ENCODE measurements around the gene OXSR1. TPM values are rescaled to one million over a fixed set of nuclear protein-coding genes. Genes with fewer than 3 reads are reported as not detected.
"Not testable (repeated sequence)": the region's sequence is repeated elsewhere in the genome, so short reads cannot be mapped to it uniquely, and the experiment has no call there.

OXSR1 gene
- total RNA-seq, 2 experiments from 2014 or later, result 53.7 to 56.0 TPM

GRCh38 chr3:38157117-38157516 is 8.2 kb upstream of the OXSR1 start:
- Mint-ChIP-seq H3K9me3 (ENCODE audit: low read depth) (no peaks in the 10 kb centered on the region), H3K36me3 (ENCODE audit: low read depth) (no peaks in the 10 kb centered on the region), H3K4me1 (peaks cover 14% of the 10 kb centered on the region), H3K27ac (no peak overlapping the region), H3K4me3 (no peak overlapping the region), H3K27me3 (no peaks in the 10 kb centered on the region)
- ATAC-seq (no peak), DNase-seq (no peak)
- POLR2A ChIA-PET, result no interaction called here
- intact Hi-C loops (cut with DNase I, micrococcal nuclease), result no loop called here
- CTCF ChIA-PET, result interaction anchor here (1.0 to 1.5 kb wide), 3 partner anchors 9 to 99 kb away, joined by 3 to 4 read pairs (median 3); no protein-coding TSS in a partner anchor

GRCh38 chr3:38157595-38157994 is 7.7 kb upstream of the OXSR1 start:
- POLR2A ChIA-PET, result no interaction called here

GRCh38 chr3:38158472-38158871 is 6.9 kb upstream of the OXSR1 start:
- Mint-ChIP-seq H3K27ac (no peak overlapping the region), H3K4me3 (no peak overlapping the region), H3K4me1 (peaks cover 5% of the 10 kb centered on the region), H3K27me3 (no peaks in the 10 kb centered on the region), H3K36me3 (ENCODE audit: low read depth) (no peaks in the 10 kb centered on the region), H3K9me3 (ENCODE audit: low read depth) (no peaks in the 10 kb centered on the region)
- POLR2A ChIA-PET, result no interaction called here
- intact Hi-C loops (cut with DNase I, micrococcal nuclease), result no loop called here
- CTCF ChIA-PET, result interaction anchor here (1.0 kb wide), 1 partner anchor 140 kb away, joined by 3 read pairs; no protein-coding TSS in a partner anchor
- no peak for DNase-seq
- no peak for ATAC-seq

More at GRCh38 chr3:38157595-38157994, 7.7 kb upstream of the OXSR1 start:
- peaks cover 11% of the 10 kb centered on the region for H3K4me1 Mint-ChIP-seq
- no peaks in the 10 kb centered on the region for H3K27me3 Mint-ChIP-seq
- no peak overlapping the region for H3K4me3 Mint-ChIP-seq
- ATAC-seq (no peak), DNase-seq (no peak)
- H3K27ac Mint-ChIP-seq, result no peak overlapping the region
- H3K9me3 Mint-ChIP-seq (ENCODE audit: low read depth), result no peaks in the 10 kb centered on the region
- CTCF ChIA-PET, result interaction anchor here (1.0 to 1.5 kb wide), 2 partner anchors 9 to 18 kb away, joined by 3 to 4 read pairs; no protein-coding TSS in a partner anchor
- intact Hi-C loops (cut with DNase I, micrococcal nuclease), result no loop called here
- no peaks in the 10 kb centered on the region for H3K36me3 Mint-ChIP-seq (ENCODE audit: low read depth)

- ATAC-seq; H3K4me3 Mint-ChIP-seq; H3K36me3 Mint-ChIP-seq (ENCODE audit: low read depth); H3K27ac Mint-ChIP-seq; CTCF ChIA-PET; DNase-seq; POLR2A ChIA-PET; H3K27me3 Mint-ChIP-seq; H3K9me3 Mint-ChIP-seq (ENCODE audit: low read depth); H3K4me1 Mint-ChIP-seq: not testable (repeated sequence)
- intact Hi-C loops (cut with DNase I, micrococcal nuclease), result loop anchor here (10.0 kb wide), 2 partner anchors 126 to 1104 kb away; partner anchors contain the start of gene DLEC1 (in 1 of the 2)
These were observed 4.6 kb upstream of the OXSR1 start for GRCh38 chr3:38160704-38161103.

- Mint-ChIP-seq H3K36me3 (ENCODE audit: low read depth) (peaks cover 16% of the 10 kb centered on the region), H3K4me3 (no peak overlapping the region), H3K9me3 (ENCODE audit: low read depth) (no peaks in the 10 kb centered on the region), H3K27ac (no peak overlapping the region), H3K4me1 (peaks cover 25% of the 10 kb centered on the region), H3K27me3 (no peaks in the 10 kb centered on the region)
- CTCF ChIA-PET, result interaction anchor here (0.6 to 2.0 kb wide), 12 partner anchors 8 to 180 kb away, joined by 3 to 16 read pairs (median 4); partner anchors contain the start of genes ACAA1 and MYD88
- POLR2A ChIA-PET, result interaction anchor here (0.9 to 4.1 kb wide), 2 partner anchors 22 to 25 kb away, joined by 3 to 47 read pairs; partner anchors contain the start of genes ACAA1 and MYD88
- DNase-seq (peak; percentile 48), ATAC-seq (no peak)
- intact Hi-C loops (cut with DNase I, micrococcal nuclease), result loop anchor here (10.0 kb wide), 2 partner anchors 128 to 1102 kb away; partner anchors contain the start of gene DLEC1 (in 1 of the 2)
These were observed 2.1 kb upstream of the OXSR1 start for GRCh38 chr3:38163117-38163840.

GRCh38 chr3:38163841-38164642 is 1.3 kb upstream of the OXSR1 start:
- no peaks in the 10 kb centered on the region for H3K27me3 Mint-ChIP-seq
- H3K36me3 Mint-ChIP-seq (ENCODE audit: low read depth), result peaks cover 16% of the 10 kb centered on the region
- no peaks in the 10 kb centered on the region for H3K9me3 Mint-ChIP-seq (ENCODE audit: low read depth)
- H3K4me1 Mint-ChIP-seq, result peaks cover 32% of the 10 kb centered on the region
- ChIA-PET POLR2A (interaction anchor here (0.8 to 4.1 kb wide), 6 partner anchors 22 to 183 kb away, joined by 3 to 47 read pairs (median 4); partner anchors contain the start of genes ACAA1, MYD88 and XYLB), CTCF (interaction anchor here (0.5 to 2.0 kb wide), 20 partner anchors 9 to 316 kb away, joined by 3 to 16 read pairs (median 4); partner anchors contain the start of genes ACAA1 and MYD88)
- peak overlapping the region; percentile 99 for H3K27ac Mint-ChIP-seq
- ATAC-seq, result no peak
- peak overlapping the region; percentile 92 for H3K4me3 Mint-ChIP-seq
- DNase-seq, result no peak
- intact Hi-C loops (cut with DNase I, micrococcal nuclease), result loop anchor here (10.0 kb wide), 2 partner anchors 129 to 1101 kb away; partner anchors contain the start of gene DLEC1 (in 1 of the 2)

- H3K9me3 Mint-ChIP-seq (ENCODE audit: low read depth), result no peaks in the 10 kb centered on the region
- ATAC-seq (peak; percentile 21), DNase-seq (no peak)
- peaks cover 16% of the 10 kb centered on the region for H3K36me3 Mint-ChIP-seq (ENCODE audit: low read depth)
- POLR2A ChIA-PET, result interaction anchor here (0.8 to 4.1 kb wide), 6 partner anchors 21 to 182 kb away, joined by 3 to 47 read pairs (median 4); partner anchors contain the start of genes ACAA1, MYD88 and XYLB
- CTCF ChIA-PET, result interaction anchor here (0.5 to 2.0 kb wide), 13 partner anchors 8 to 316 kb away, joined by 3 to 8 read pairs (median 4); partner anchors contain the start of genes ACAA1 and MYD88
- no peaks in the 10 kb centered on the region for H3K27me3 Mint-ChIP-seq
- intact Hi-C loops (cut with DNase I, micrococcal nuclease), result loop anchor here (10.0 kb wide), 2 partner anchors 130 to 1100 kb away; partner anchors contain the start of gene DLEC1 (in 1 of the 2)
- H3K27ac Mint-ChIP-seq, result peak overlapping the region; percentile 99
- peak overlapping the region; percentile 92 for H3K4me3 Mint-ChIP-seq
- H3K4me1 Mint-ChIP-seq, result peaks cover 38% of the 10 kb centered on the region
These were observed 740 bp upstream of the OXSR1 start for GRCh38 chr3:38164643-38164951.

- CTCF ChIA-PET, result interaction anchor here (0.8 to 1.6 kb wide), 5 partner anchors 9 to 181 kb away, joined by 3 to 7 read pairs (median 3); partner anchors contain the start of genes ACAA1 and XYLB
- POLR2A ChIA-PET, result interaction anchor here (0.6 to 4.1 kb wide), 4 partner anchors 23 to 341 kb away, joined by 3 to 47 read pairs (median 6); partner anchors contain the start of genes ACAA1 and MYD88
- Mint-ChIP-seq H3K4me1 (peaks cover 47% of the 10 kb centered on the region), H3K36me3 (ENCODE audit: low read depth) (peaks cover 16% of the 10 kb centered on the region), H3K9me3 (ENCODE audit: low read depth) (no peaks in the 10 kb centered on the region), H3K27ac (peak overlapping the region; percentile 99), H3K27me3 (no peaks in the 10 kb centered on the region), H3K4me3 (peak overlapping the region; percentile 92)
- peak; percentile 67 for DNase-seq
- no peak for ATAC-seq
- intact Hi-C loops (cut with DNase I, micrococcal nuclease), result loop anchor here (1.0 to 10.0 kb wide), 9 partner anchors 29 to 1240 kb away; partner anchors contain the start of genes ACAA1 (in 2 of the 2), DLEC1 (in 1 of the 2), RPSA (in 1 of the 2) and SCN11A (in 1 of the 2)
These were observed 518 bp downstream of the OXSR1 start for GRCh38 chr3:38165722-38166387.

- H3K4me1 Mint-ChIP-seq, result peaks cover 63% of the 10 kb centered on the region
- no peak for DNase-seq
- intact Hi-C loops (cut with DNase I, micrococcal nuclease), result loop anchor here (5.0 to 10.0 kb wide), 3 partner anchors 133 to 1097 kb away; partner anchors contain the start of genes DLEC1 (in 1 of the 2), SCN11A (in 1 of the 2) and WDR48 (in 1 of the 2)
- H3K4me3 Mint-ChIP-seq, result peak overlapping the region; percentile 92
- no peak overlapping the region for H3K27ac Mint-ChIP-seq
- H3K27me3 Mint-ChIP-seq, result no peaks in the 10 kb centered on the region
- H3K9me3 Mint-ChIP-seq (ENCODE audit: low read depth), result no peaks in the 10 kb centered on the region
- ATAC-seq, result no peak
- H3K36me3 Mint-ChIP-seq (ENCODE audit: low read depth), result peaks cover 16% of the 10 kb centered on the region
- ChIA-PET CTCF (no interaction called here), POLR2A (interaction anchor here (0.8 kb wide), 1 partner anchor 31 kb away, joined by 4 read pairs; the partner anchor contains the start of gene ACAA1)
These were observed 2.3 kb downstream of the OXSR1 start for GRCh38 chr3:38167591-38167990.
